Spleen (tissue), 11 donors: Measurements from ENCODE around the gene ZNF385B. TPM values are rescaled to one million over a fixed set of nuclear protein-coding genes. Genes with fewer than 3 reads are reported as not detected.

Source experiments
- DNase-seq: peaks from one replicate; pipeline ENCODE4 v3.0.0-alpha.2; 2020
- H3K27ac ChIP-seq, 8 donors: fragments of 200-600 bp; sonication (generic) in 7 of 8; 1 replicate in 4 of 8; 2 replicates in 4 of 8; pipeline versions ENCODE4 v1.5.0 to v1.8.0; 2016 to 2021; ENCODE audit warnings: inconsistent platforms in 4 of 8, mild to moderate bottlenecking in 4 of 8, moderate library complexity in 1 of 8
- H3K27me3 ChIP-seq, 7 donors: fragments of 200-600 bp; sonication (generic) in 6 of 7; replicated peaks in 1 of 7; 1 replicate in 4 of 7; 2 replicates in 3 of 7; pipeline versions ENCODE4 v1.5.0 to v1.8.0; 2016 to 2021; ENCODE audit warnings: inconsistent platforms in 3 of 7, mild to moderate bottlenecking in 1 of 7
- H3K36me3 ChIP-seq, 6 donors: fragments of 200-600 bp; sonication (generic) in 5 of 6; 1 replicate in 4 of 6; 2 replicates in 2 of 6; pipeline versions ENCODE4 v1.5.0 to v1.8.0; 2016 to 2021; ENCODE audit warnings: inconsistent platforms in 2 of 6
- H3K4me1 ChIP-seq, 6 donors: fragments of 200-600 bp; sonication (generic) in 5 of 6; 1 replicate in 3 of 6; 2 replicates in 3 of 6; pipeline versions ENCODE4 v1.5.0 to v1.8.0; 2016 to 2021; ENCODE audit warnings: inconsistent platforms in 3 of 6
- H3K4me3 ChIP-seq, 8 donors: fragments of 200-600 bp; sonication (generic) in 7 of 8; 1 replicate in 4 of 8; 2 replicates in 4 of 8; pipeline versions ENCODE4 v1.5.0 to v1.8.0; 2016 to 2021; ENCODE audit warnings: inconsistent platforms in 4 of 8, mild to moderate bottlenecking in 4 of 8, moderate library complexity in 2 of 8
- H3K9me3 ChIP-seq, 8 donors: fragments of 200-600 bp; sonication (generic) in 7 of 8; 1 replicate in 4 of 8; 2 replicates in 4 of 8; pipeline versions ENCODE4 v1.5.0 to v1.8.0; 2016 to 2021; ENCODE audit warnings: inconsistent platforms in 4 of 8
- CTCF ChIP-seq, 11 experiments: fragments of 200-600 bp in 7 of 11; fragments of 450-650 bp in 4 of 11; sonication (generic) in 4 of 11; IDR thresholded peaks in 8 of 11; conservative IDR thresholded peaks in 3 of 11; 1 replicate in 7 of 11; 2 replicates in 4 of 11; pipeline versions ENCODE4 v1.4.0 to v1.8.0; 2016 to 2021; ENCODE audit warnings: antibody characterized with exemption in 11 of 11, inconsistent platforms in 4 of 11, mild to moderate bottlenecking in 1 of 11
- POLR2A ChIP-seq, 3 donors: fragments of 450-650 bp; IDR thresholded peaks; one replicate each; pipeline ENCODE4 v1.5.1; 2017; ENCODE audit warnings: antibody characterized with exemption in 3 of 3, mild to moderate bottlenecking in 1 of 3
- POLR2AphosphoS5 ChIP-seq, 3 donors: sonication (generic); formaldehyde crosslinking; IDR thresholded peaks; one replicate each; pipeline ENCODE4 v1.5.1; 2017; ENCODE audit warnings: antibody characterized with exemption in 3 of 3
- WGBS, 5 donors: extraction: QIAGEN DNeasy Blood & Tissue Kit in 3 of 5; methylation state at CpG; one replicate each; pipeline versions ENCODE4 v1.1.5 to v1.1.7; 2013 to 2018; 5-methylcytosine and 5-hydroxymethylcytosine counted together
- intact Hi-C: fragments of 100-400 bp; cut with DNase I; formaldehyde crosslinking; loops from one replicate; pipeline ENCODE4 v1.15.0; 2023; ENCODE audit warnings: low total_unique reads
- polyA plus RNA-seq, 3 donors: library from polyadenylated mRNA; stranded (reverse); fragments of 200-250 nt; gene quantifications; one replicate each; pipeline ENCODE4 v1.2.1, GENCODE V29; 2013
- total RNA-seq, 7 donors: library from RNA; depleted of rRNA in 3 of 7; stranded (reverse); fragments of >200 nt in 3 of 7; fragmentation: NEBNext Ultra II Directional in 4 of 7; extraction: Animal tissue kit (Norgen Biotek cat#: 25700) in 4 of 7; gene quantifications; one replicate each; pipeline versions ENCODE4 v1.1.0 to v1.2.1, GENCODE V29; 2016 to 2021
- donor health status: healthy with polysubstance abuse.
- donor health status: DM: no; HTN: no; CAD: no; lungs with moderate emphysema.
- donor health status: DM: no; HTN: no; CAD: no.
- donor health status: Bipolar disorder and iron deficiency.
- donor health status: healthy.
- donor health status: DM: no; HTN: no; CAD: no.
- donor health status: DM: yes; HTN: yes; CAD: no.

The ZNF385B gene
- total and polyA plus RNA-seq, 10 donors: 0.03 to 4.3 (median 0.37) TPM; not detected in 3

- Histone ChIP-seq H3K36me3 (no peaks in the 10 kb centered on the region), H3K9me3 (no peaks in the 10 kb centered on the region), H3K4me1 (no peaks in the 10 kb centered on the region), H3K27ac (no peak overlapping the region), H3K27me3 (no peaks in the 10 kb centered on the region), H3K4me3 (no peak overlapping the region)
- DNase-seq: no peak
- intact Hi-C loops: no loop called here
- TF ChIP-seq POLR2A (IDR thresholded peaks at IDR 0.05): no peak
- TF ChIP-seq POLR2AphosphoS5 (IDR thresholded peaks at IDR 0.05): no peak
- TF ChIP-seq CTCF (IDR thresholded peaks at IDR 0.05 in 8 of 11, conservative IDR thresholded peaks at IDR 0.05 in 3 of 11): no peak
- 39 to 60% (median 51%) methylated on average over 2 of the region's 2 CpGs for WGBS, 5 donors
These were observed 390.4 kb downstream of the ZNF385B start for GRCh38 chr2:179470992-179471391.

GRCh38 chr2:179470089-179470488, 391.3 kb downstream of the ZNF385B start:
- no peaks in the 10 kb centered on the region for H3K9me3 ChIP-seq
- H3K4me1 ChIP-seq: no peaks in the 10 kb centered on the region
- H3K27ac ChIP-seq: no peak overlapping the region
- TF ChIP-seq POLR2A (IDR thresholded peaks at IDR 0.05) (no peak), CTCF (IDR thresholded peaks at IDR 0.05 in 8 of 11, conservative IDR thresholded peaks at IDR 0.05 in 3 of 11) (no peak), POLR2AphosphoS5 (IDR thresholded peaks at IDR 0.05) (no peak)
- no peaks in the 10 kb centered on the region for H3K36me3 ChIP-seq
- intact Hi-C loops: no loop called here
- no peak overlapping the region for H3K4me3 ChIP-seq
- DNase-seq: no peak
- 78 to 84% (median 81%) methylated on average over 3 of the region's 3 CpGs for WGBS, 5 donors
- no peaks in the 10 kb centered on the region for H3K27me3 ChIP-seq

GRCh38 chr2:179467960-179468359, 393.5 kb downstream of the ZNF385B start:
- 89 to 100% (median 94%) methylated on average over 1 of the region's 1 CpG for WGBS, 5 donors
- no peaks in the 10 kb centered on the region for H3K27me3 ChIP-seq
- intact Hi-C loops: no loop called here

GRCh38 chr2:179467111-179467510, 394.3 kb downstream of the ZNF385B start:
- Histone ChIP-seq H3K27me3 (no peaks in the 10 kb centered on the region), H3K4me3 (no peak overlapping the region), H3K9me3 (peaks cover 0 to 7% (median 0%) of the 10 kb centered on the region in 8 donors), H3K27ac (no peak overlapping the region), H3K36me3 (no peaks in the 10 kb centered on the region), H3K4me1 (no peaks in the 10 kb centered on the region)
- intact Hi-C loops: no loop called here
- no peak for DNase-seq
- TF ChIP-seq POLR2A (IDR thresholded peaks at IDR 0.05): no peak
- no peak for TF ChIP-seq CTCF (IDR thresholded peaks at IDR 0.05 in 8 of 11, conservative IDR thresholded peaks at IDR 0.05 in 3 of 11)
- no peak for TF ChIP-seq POLR2AphosphoS5 (IDR thresholded peaks at IDR 0.05)

More at GRCh38 chr2:179467960-179468359, 393.5 kb downstream of the ZNF385B start:
- H3K27ac ChIP-seq: no peak overlapping the region
- H3K4me3 ChIP-seq: no peak overlapping the region
- no peak for DNase-seq
- no peaks in the 10 kb centered on the region for H3K36me3 ChIP-seq
- H3K4me1 ChIP-seq: no peaks in the 10 kb centered on the region
- TF ChIP-seq POLR2AphosphoS5 (IDR thresholded peaks at IDR 0.05): no peak
- no peak for TF ChIP-seq POLR2A (IDR thresholded peaks at IDR 0.05)
- TF ChIP-seq CTCF (IDR thresholded peaks at IDR 0.05 in 8 of 11, conservative IDR thresholded peaks at IDR 0.05 in 3 of 11): no peak
- peaks cover 0 to 7% (median 0%) of the 10 kb centered on the region in 8 donors for H3K9me3 ChIP-seq
